ENCODE data around the gene ACOX3.

DNA sequence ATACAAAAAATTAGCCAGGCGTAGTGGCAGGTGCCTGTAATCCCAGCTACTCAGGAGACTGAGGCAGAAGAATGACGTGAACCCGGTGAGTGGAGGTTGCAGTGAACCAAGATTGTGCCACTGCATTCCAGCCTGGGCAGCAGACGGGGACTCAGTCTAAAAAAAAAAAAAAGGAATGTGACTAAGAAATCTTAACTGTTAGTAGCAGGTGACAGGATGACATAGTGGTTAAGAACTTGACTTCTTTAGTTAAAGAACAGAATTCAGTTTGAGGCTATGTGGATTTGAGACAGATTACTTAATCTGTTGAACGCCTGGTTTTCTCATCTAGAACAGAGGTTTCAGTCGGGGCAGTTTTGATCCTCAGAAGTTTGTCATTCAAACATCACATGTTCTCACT is 3.3 kb upstream of the ACOX3 start:
- TF ChIP-seq, protein P1, sequence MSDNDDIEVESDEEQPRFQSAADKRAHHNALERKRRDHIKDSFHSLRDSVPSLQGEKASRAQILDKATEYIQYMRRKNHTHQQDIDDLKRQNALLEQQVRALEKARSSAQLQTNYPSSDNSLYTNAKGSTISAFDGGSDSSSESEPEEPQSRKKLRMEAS (IDR thresholded peaks at IDR 0.05): no peak
- no peak for TF ChIP-seq POLR2A (IDR thresholded peaks at IDR 0.05; ENCODE audit: low read length)
